WTC11 (cell line): Measurements from ENCODE around the gene ULK4. TPM values are rescaled to one million over a fixed set of nuclear protein-coding genes. Genes with fewer than 3 reads are reported as not detected.

ENCODE experiments used
- ATAC-seq: fragments of 200-7000 bp; cut with Tn5 transposase; 2 replicates; pipeline ENCODE4 v1.10.0; 2021; ENCODE audit warnings: mild to moderate bottlenecking, moderate library complexity
- CTCF ChIA-PET: fragments of 300-600 bp; sonication (Branson Sonifier 250); formaldehyde crosslinking; loops from one replicate; lab custom pipeline; 2021; ENCODE audit warnings: antibody characterized with exemption; lab: Charles Lee
- POLR2A ChIA-PET: fragments of 350-600 bp; sonication (Branson Sonifier 250); formaldehyde crosslinking; loops from one replicate; lab custom pipeline; 2021; ENCODE audit warnings: antibody characterized with exemption; lab: Charles Lee
- DNase-seq: peaks from one replicate; pipeline ENCODE4 v3.0.0; 2021; ENCODE audit warnings: low spot score
- H3K27ac Mint-ChIP-seq: 2 replicates; pipeline ENCODE4 v1.8.0; 2021; ENCODE audit warnings: mixed read lengths
- H3K27me3 Mint-ChIP-seq: 2 replicates; pipeline ENCODE4 v1.8.0; 2021; ENCODE audit warnings: low read depth, mild to moderate bottlenecking, moderate library complexity, mixed read lengths
- H3K36me3 Mint-ChIP-seq: 2 replicates; pipeline ENCODE4 v1.8.0; 2021; ENCODE audit warnings: mixed read lengths
- H3K4me1 Mint-ChIP-seq: 2 replicates; pipeline ENCODE4 v1.8.0; 2022; ENCODE audit warnings: mixed read lengths
- H3K4me3 Mint-ChIP-seq: 2 replicates; pipeline ENCODE4 v1.8.0; 2021; ENCODE audit warnings: mild to moderate bottlenecking, moderate library complexity, mixed read lengths
- H3K9me3 Mint-ChIP-seq: 2 replicates; pipeline ENCODE4 v1.8.0; 2021; ENCODE audit warnings: mixed read lengths
- ATF2 ChIP-seq: sonication (generic); formaldehyde crosslinking; IDR thresholded peaks from 2 replicates; pipeline ENCODE4 v1.8.1; 2022; ENCODE audit warnings: low read depth, missing genetic modification reagents, borderline replicate concordance
- CTCF ChIP-seq: fragments of 200-600 bp; IDR thresholded peaks from 2 replicates; pipeline ENCODE4 v1.8.0; 2022; ENCODE audit warnings: antibody characterized with exemption
- ERG ChIP-seq: fragments of 250-450 bp; sonication (Bioruptor Pico); IDR thresholded peaks from 2 replicates; pipeline ENCODE4 v1.8.0; 2021; ENCODE audit warnings: mild to moderate bottlenecking
- KAT7 ChIP-seq: sonication (generic); formaldehyde crosslinking; IDR thresholded peaks from 2 replicates; pipeline ENCODE4 v1.8.1; 2023; ENCODE audit warnings: missing genetic modification reagents, mild to moderate bottlenecking, borderline replicate concordance
- NFYB ChIP-seq: sonication (generic); formaldehyde crosslinking; conservative IDR thresholded peaks from 2 replicates; pipeline ENCODE4 v1.8.0; 2022; ENCODE audit warnings: low read depth, missing genetic modification reagents
- NR3C1 ChIP-seq: sonication (generic); formaldehyde crosslinking; conservative IDR thresholded peaks from 2 replicates; pipeline ENCODE4 v1.8.1; 2023; ENCODE audit warnings: low read depth, mild to moderate bottlenecking, missing genetic modification reagents
- PREB ChIP-seq: sonication (generic); formaldehyde crosslinking; IDR thresholded peaks from 2 replicates; pipeline ENCODE4 v1.8.1; 2022; ENCODE audit warnings: mild to moderate bottlenecking, missing genetic modification reagents, moderate library complexity, borderline replicate concordance
- ZBTB21 ChIP-seq: sonication (generic); formaldehyde crosslinking; IDR thresholded peaks from 2 replicates; pipeline ENCODE4 v1.8.1; 2023; ENCODE audit warnings: mild to moderate bottlenecking, missing genetic modification reagents, borderline replicate concordance
- ZNF138 ChIP-seq: sonication (generic); formaldehyde crosslinking; conservative IDR thresholded peaks from 2 replicates; pipeline ENCODE4 v1.8.1; 2022; ENCODE audit warnings: mild to moderate bottlenecking, moderate library complexity, missing genetic modification reagents
- ZNF425 ChIP-seq: fragments of 250-450 bp; sonication (Bioruptor Pico); conservative IDR thresholded peaks from 2 replicates; pipeline ENCODE4 v1.9.0; 2021; ENCODE audit warnings: mild to moderate bottlenecking
- ZNF532 ChIP-seq: fragments of 250-450 bp; sonication (Bioruptor Pico); IDR thresholded peaks from 2 replicates; pipeline ENCODE4 v1.9.0; 2021; ENCODE audit warnings: mild to moderate bottlenecking, borderline replicate concordance
- ZSCAN18 ChIP-seq: fragments of 250-450 bp; sonication (Bioruptor Pico); IDR thresholded peaks from 2 replicates; pipeline ENCODE4 v2.1.2; 2022; ENCODE audit warnings: mild to moderate bottlenecking, moderate library complexity
- total RNA-seq: library from RNA; stranded (reverse); gene quantifications from 3 replicates; pipeline ENCODE4 v1.2.3, GENCODE V29; 2021

Gene ULK4
- total RNA-seq, 1 experiment from 2014 or later, result 9.2 TPM

GRCh38 chr3:41357271-41357670 lies 604.6 kb downstream of the ULK4 start (continued):
- TF ChIP-seq ATF2, result no peak
- TF ChIP-seq ZNF138 (CRISPR knock-in tag), result no peak
- no peak for TF ChIP-seq CTCF
- TF ChIP-seq NFYB (CRISPR knock-in tag), result no peak
- TF ChIP-seq NR3C1 (CRISPR knock-in tag), result no peak
- no peak for TF ChIP-seq ZBTB21
- no peak for TF ChIP-seq KAT7 (CRISPR knock-in tag)
- no peak for TF ChIP-seq ERG (CRISPR knock-in tag)
- TF ChIP-seq PREB (CRISPR knock-in tag), result no peak
- no peak for TF ChIP-seq ZNF532 (CRISPR knock-in tag)

- H3K36me3 Mint-ChIP-seq, result no peaks in the 10 kb centered on the region
- TF ChIP-seq ZSCAN18 (CRISPR knock-in tag) (no peak), PREB (CRISPR knock-in tag) (no peak), ZNF425 (CRISPR knock-in tag) (no peak)
- ATAC-seq, result no peak
- H3K9me3 Mint-ChIP-seq, result no peaks in the 10 kb centered on the region
- CTCF ChIA-PET, result no interaction called here
- H3K4me3 Mint-ChIP-seq, result no peak overlapping the region
- H3K4me1 Mint-ChIP-seq, result no peaks in the 10 kb centered on the region
- H3K27me3 Mint-ChIP-seq, result no peaks in the 10 kb centered on the region; the same call in 1 of the 2 replicates
- no peak overlapping the region for H3K27ac Mint-ChIP-seq
- POLR2A ChIA-PET, result no interaction called here
- DNase-seq, result no peak
These were observed 605.1 kb downstream of the ULK4 start for GRCh38 chr3:41356775-41357174.
